ENCODE results near the gene POU2F3. TPM values are rescaled to one million over a fixed set of nuclear protein-coding genes. Genes with fewer than 3 reads are reported as not detected.
A peak's percentile ranks its signal among the peaks of the same experiment; 100 is the strongest.

The POU2F3 gene
- total RNA-seq, 4 donors from 2014 or later, result 1.1 to 2.9 (median 1.5) TPM; not detected in 1

DNA sequence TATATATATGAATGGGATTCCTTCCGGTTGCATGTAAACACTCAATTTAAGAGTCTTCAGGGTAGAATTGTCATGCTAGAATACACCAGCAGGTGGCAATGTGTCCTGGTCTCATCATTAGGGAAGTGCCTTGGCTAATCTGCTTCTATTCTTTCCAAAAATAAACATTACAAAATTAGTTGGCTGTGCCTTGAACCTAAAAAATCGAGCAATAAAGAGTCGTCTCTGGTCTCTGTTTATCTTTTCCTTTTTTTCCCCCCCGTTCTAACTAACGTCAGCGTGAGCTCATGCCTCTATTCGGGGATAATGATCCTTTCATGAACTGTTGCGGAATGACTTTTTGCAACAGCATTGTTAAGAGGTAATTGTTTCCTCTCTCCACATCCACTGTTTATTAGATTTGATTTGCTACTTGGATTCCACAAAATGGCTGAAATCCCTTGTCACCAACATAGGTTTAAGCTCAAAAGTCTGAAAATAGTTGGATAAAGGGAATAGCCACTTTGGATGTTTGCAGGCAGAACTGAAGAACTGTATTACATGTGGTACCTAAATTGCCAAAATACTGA is 95.0 kb downstream of the POU2F3 start:
- 1 to 2% methylated on average over 8 of the region's 8 CpGs for WGBS, 2 donors
- TF ChIP-seq, protein P1, sequence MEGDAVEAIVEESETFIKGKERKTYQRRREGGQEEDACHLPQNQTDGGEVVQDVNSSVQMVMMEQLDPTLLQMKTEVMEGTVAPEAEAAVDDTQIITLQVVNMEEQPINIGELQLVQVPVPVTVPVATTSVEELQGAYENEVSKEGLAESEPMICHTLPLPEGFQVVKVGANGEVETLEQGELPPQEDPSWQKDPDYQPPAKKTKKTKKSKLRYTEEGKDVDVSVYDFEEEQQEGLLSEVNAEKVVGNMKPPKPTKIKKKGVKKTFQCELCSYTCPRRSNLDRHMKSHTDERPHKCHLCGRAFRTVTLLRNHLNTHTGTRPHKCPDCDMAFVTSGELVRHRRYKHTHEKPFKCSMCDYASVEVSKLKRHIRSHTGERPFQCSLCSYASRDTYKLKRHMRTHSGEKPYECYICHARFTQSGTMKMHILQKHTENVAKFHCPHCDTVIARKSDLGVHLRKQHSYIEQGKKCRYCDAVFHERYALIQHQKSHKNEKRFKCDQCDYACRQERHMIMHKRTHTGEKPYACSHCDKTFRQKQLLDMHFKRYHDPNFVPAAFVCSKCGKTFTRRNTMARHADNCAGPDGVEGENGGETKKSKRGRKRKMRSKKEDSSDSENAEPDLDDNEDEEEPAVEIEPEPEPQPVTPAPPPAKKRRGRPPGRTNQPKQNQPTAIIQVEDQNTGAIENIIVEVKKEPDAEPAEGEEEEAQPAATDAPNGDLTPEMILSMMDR (IDR thresholded peaks at IDR 0.05), result peak; percentile 37 to 80 (median 72)
- TF ChIP-seq POLR2A (IDR thresholded peaks at IDR 0.05), result no peak
- Histone ChIP-seq H3K27me3 (no peaks in the 10 kb centered on the region), H3K36me3 (peaks cover 0 to 12% (median 0%) of the 10 kb centered on the region in 3 donors), H3K4me1 (peaks cover 12 to 78% (median 30%) of the 10 kb centered on the region in 3 donors), H3K4me3 (peak overlapping the region; percentile 68 to 99 (median 96)), H3K9me3 (no peaks in the 10 kb centered on the region), H3K27ac (peak overlapping the region; percentile 97 to 99 (median 98))
- DNase-seq, result no peak
- intact Hi-C loops (cut with DNase I), result no loop called here

DNA sequence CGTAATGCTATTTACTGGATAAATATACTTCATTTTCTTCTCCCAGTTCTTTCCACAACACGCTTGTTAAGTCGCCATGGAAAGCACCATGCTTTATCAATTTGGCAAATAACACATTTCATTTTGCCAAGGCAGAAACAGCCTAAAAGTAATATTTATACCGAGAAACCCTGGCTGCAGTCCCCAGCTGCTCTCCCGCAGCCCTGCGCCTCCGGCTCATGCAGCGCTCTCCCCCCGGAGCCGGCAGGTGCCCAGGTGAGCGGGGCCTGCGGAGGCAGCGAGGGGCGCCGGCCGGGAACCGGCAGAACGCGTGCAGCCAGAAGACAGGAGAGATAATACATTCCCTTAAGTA is 95.6 kb downstream of the POU2F3 start:
- peaks cover 12 to 84% (median 33%) of the 10 kb centered on the region in 3 donors for H3K4me1 ChIP-seq
- WGBS, 2 donors, result 0 to 3% methylated on average over 6 to 19 of the region's 19 CpGs
- TF ChIP-seq POLR2A (IDR thresholded peaks at IDR 0.05), result no peak
- TF ChIP-seq, protein P1 (IDR thresholded peaks at IDR 0.05), result peak in 1 of 6 experiments; percentile 10
- H3K36me3 ChIP-seq, result peaks cover 0 to 7% (median 0%) of the 10 kb centered on the region in 3 donors
- peak overlapping the region; percentile 97 to 99 (median 98) for H3K27ac ChIP-seq
- intact Hi-C loops (cut with DNase I), result no loop called here
- no peaks in the 10 kb centered on the region for H3K27me3 ChIP-seq
- peak overlapping the region; percentile 68 to 99 (median 96) for H3K4me3 ChIP-seq
- H3K9me3 ChIP-seq, result no peaks in the 10 kb centered on the region
- DNase-seq, result no peak

DNA sequence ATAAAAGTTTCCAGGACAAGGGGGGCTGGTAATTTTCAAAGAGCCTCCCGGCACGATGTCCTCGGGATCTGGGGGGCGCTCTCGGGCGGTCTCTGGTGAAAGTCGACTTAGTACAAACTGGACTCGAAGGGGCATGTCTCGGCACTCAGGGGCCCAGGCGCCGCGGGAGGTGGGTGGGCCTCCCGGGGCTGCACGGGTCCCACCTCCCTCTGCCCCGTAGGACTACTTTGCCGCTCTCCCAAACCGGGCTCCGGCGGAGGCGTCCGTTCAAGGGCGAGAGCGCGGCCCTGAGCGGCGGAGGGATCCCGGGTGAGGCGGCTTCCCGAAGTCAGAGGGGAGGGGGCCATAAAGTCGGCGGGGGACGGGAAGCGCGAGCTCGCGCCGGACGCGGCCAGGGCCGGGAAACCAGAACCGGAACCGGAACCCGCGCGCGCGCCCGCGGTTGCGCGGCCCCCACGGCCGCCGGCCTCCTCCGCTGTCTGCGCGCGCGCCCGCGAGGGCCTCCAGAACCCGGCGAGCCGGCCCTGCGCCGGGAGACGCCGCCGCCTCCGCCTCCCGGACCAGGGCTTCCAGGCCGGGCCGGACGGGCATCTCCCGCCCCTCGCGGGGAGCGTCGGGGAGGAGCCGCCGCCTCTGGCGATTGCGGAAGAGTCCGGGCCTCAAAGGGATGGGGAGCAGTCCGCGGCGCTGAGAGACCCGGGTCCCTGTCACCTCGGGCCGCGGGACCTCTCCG is 96.1 kb downstream of the POU2F3 start, which contains the start of gene ARHGEF12:
Gene ARHGEF12 (plus strand): TSS at position 506 of the 733 bp plus-strand sequence. CDS start 831 bp downstream, outside the sequence.
- H3K4me3 ChIP-seq, result peak within 1 kb of the TSS; percentile 68 to 99 (median 96)
- peak in 2 of 4 donors; percentile 86 to 89 for TF ChIP-seq POLR2A (IDR thresholded peaks at IDR 0.05)
- TF ChIP-seq, protein P1 (IDR thresholded peaks at IDR 0.05), result peak in 4 of 6 experiments; percentile 2 to 13 (median 4)
- H3K9me3 ChIP-seq, result no peaks in the 10 kb centered on the region
- 0% methylated on average over 8 to 17 of the region's 92 CpGs for WGBS, 2 donors
- peaks cover 0 to 1% (median 0%) of the 10 kb centered on the region in 3 donors for H3K36me3 ChIP-seq
- DNase-seq, result peak; percentile 60
- peak within 1 kb of the TSS; percentile 97 to 99 (median 98) for H3K27ac ChIP-seq
- H3K4me1 ChIP-seq, result peaks cover 12 to 84% (median 38%) of the 10 kb centered on the region in 3 donors
- intact Hi-C loops (cut with DNase I), result no loop called here
- H3K27me3 ChIP-seq, result no peaks in the 10 kb centered on the region

DNA sequence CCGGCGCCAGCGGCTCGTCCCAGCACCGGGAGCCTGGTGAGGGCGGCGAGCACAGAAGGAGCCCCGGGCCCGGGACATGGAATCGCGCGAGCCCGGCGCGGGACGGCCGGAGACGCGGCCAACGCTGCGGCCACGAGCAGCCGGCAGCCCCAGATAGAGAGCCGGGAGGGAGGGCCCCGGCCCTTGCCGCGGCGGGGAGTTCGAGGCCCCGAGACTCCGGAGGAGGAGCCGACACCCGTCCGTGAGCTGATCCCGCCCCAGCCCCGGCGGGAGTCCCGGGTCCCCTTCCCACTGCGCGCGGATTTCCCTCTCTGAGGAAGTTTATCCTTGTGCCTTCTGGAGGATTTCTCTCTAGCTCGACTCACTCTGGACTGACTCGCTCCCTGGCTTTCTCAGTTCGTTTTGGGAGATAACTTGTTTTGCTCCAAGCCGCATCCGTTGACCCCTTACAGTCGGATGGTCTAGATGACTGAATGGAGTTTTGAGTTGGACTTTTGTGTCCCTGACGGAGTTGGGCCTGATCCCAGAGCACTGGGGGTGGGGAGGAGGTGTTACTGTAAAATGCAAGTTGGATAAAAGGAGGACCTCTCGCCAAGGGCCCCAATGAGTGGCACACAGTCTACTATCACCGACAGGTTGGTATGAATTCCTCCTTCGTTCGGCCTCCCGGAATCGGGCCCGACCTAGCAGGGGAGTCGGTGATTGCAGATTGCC is 96.9 kb downstream of the POU2F3 start:
- Histone ChIP-seq H3K9me3 (no peaks in the 10 kb centered on the region), H3K4me3 (peak overlapping the region; percentile 68 to 99 (median 96)), H3K4me1 (peaks cover 12 to 84% (median 41%) of the 10 kb centered on the region in 3 donors), H3K36me3 (no peaks in the 10 kb centered on the region), H3K27ac (peak overlapping the region; percentile 97 to 99 (median 98)), H3K27me3 (no peaks in the 10 kb centered on the region)
- DNase-seq, result no peak
- WGBS, 2 donors, result 0% methylated on average over 11 of the region's 56 CpGs; no CpG with 5 or more reads in 1 of the 2 donors
- intact Hi-C loops (cut with DNase I), result no loop called here
- TF ChIP-seq POLR2A (IDR thresholded peaks at IDR 0.05), result peak in 1 of 4 donors; percentile 4
- TF ChIP-seq, protein P1 (IDR thresholded peaks at IDR 0.05), result no peak

Measured in esophagus squamous epithelium (tissue), 5 donors.